Smooth muscle cell (in vitro differentiated cells): Measurements from ENCODE around the gene CACNG8. TPM values are rescaled to one million over a fixed set of nuclear protein-coding genes. Genes with fewer than 3 reads are reported as not detected.

Source experiments
- DNase-seq: peaks from one replicate; lab custom pipeline; 2025; ENCODE audit not compliant: unreplicated experiment; lab: John Stamatoyannopoulos, UW
- H2AFZ ChIP-seq: fragments of 200-600 bp; sonication (generic); 2 replicates; pipeline ENCODE4 v1.6.0; 2016; ENCODE audit warnings: antibody characterized with exemption, low read depth, mild to moderate bottlenecking
- H3F3A ChIP-seq: fragments of 200-600 bp; sonication (generic); 2 replicates; pipeline ENCODE4 v1.6.0; 2017; ENCODE audit warnings: antibody characterized with exemption, low read depth
- H3K27ac ChIP-seq: fragments of 200-600 bp; sonication (generic); 2 replicates; pipeline ENCODE4 v1.5.1; 2016; ENCODE audit warnings: low read depth, mild to moderate bottlenecking
- H3K27me3 ChIP-seq: fragments of 200-600 bp; sonication (generic); 2 replicates; pipeline ENCODE4 v1.6.1; 2016; ENCODE audit warnings: low read depth, mild to moderate bottlenecking
- H3K36me3 ChIP-seq: fragments of 200-600 bp; sonication (generic); 2 replicates; pipeline ENCODE4 v1.5.1; 2016; ENCODE audit warnings: low read depth
- H3K4me1 ChIP-seq: fragments of 200-600 bp; sonication (generic); 2 replicates; pipeline ENCODE4 v1.5.1; 2016; ENCODE audit warnings: low read depth
- H3K4me2 ChIP-seq: fragments of 200-600 bp; sonication (generic); 2 replicates; pipeline ENCODE4 v1.6.0; 2016; ENCODE audit warnings: mild to moderate bottlenecking
- H3K4me3 ChIP-seq: fragments of 200-600 bp; sonication (generic); 2 replicates; pipeline ENCODE4 v1.5.1; 2016; ENCODE audit warnings: mild to moderate bottlenecking
- H3K79me2 ChIP-seq: fragments of 200-600 bp; sonication (generic); 2 replicates; pipeline ENCODE4 v1.6.0; 2016; ENCODE audit warnings: low read depth, mild to moderate bottlenecking
- H3K9ac ChIP-seq: fragments of 200-600 bp; sonication (generic); 2 replicates; pipeline ENCODE4 v1.6.0; 2016; ENCODE audit warnings: low read depth
- H3K9me3 ChIP-seq: fragments of 200-600 bp; sonication (generic); replicated peaks from 2 replicates; pipeline ENCODE4 v1.5.1; 2016; ENCODE audit warnings: low read depth
- H4K20me1 ChIP-seq: fragments of 200-600 bp; sonication (generic); 2 replicates; pipeline ENCODE4 v1.6.0; 2016; ENCODE audit warnings: low read depth
- CTCF ChIP-seq: fragments of 200-600 bp; sonication (generic); IDR thresholded peaks from 2 replicates; pipeline ENCODE4 v1.5.1; 2017; ENCODE audit warnings: borderline replicate concordance, mild to moderate bottlenecking, antibody characterized with exemption; ENCODE audit not compliant: insufficient read depth, poor library complexity, severe bottlenecking
- WGBS: methylation state at CpG from one replicate; pipeline ENCODE4 v1.1.7; 2016; ENCODE audit warnings: low lambda C conversion rate; 5-methylcytosine and 5-hydroxymethylcytosine counted together
- polyA plus RNA-seq: library from polyadenylated mRNA; unstranded; fragments of >200 nt; fragmentation: Nextera tagmentation; extraction: Ambion mirVana; gene quantifications from 2 replicates; pipeline ENCODE4 v1.2.1, GENCODE V29; 2016
- total RNA-seq: library from RNA; depleted of rRNA; stranded (reverse); fragments of >200 nt; gene quantifications from 2 replicates; pipeline ENCODE4 v1.2.3, GENCODE V29; 2014

CACNG8 gene
- total and polyA plus RNA-seq, 2 experiments from 2014 or later: 0.03 to 0.31 TPM

DNA sequence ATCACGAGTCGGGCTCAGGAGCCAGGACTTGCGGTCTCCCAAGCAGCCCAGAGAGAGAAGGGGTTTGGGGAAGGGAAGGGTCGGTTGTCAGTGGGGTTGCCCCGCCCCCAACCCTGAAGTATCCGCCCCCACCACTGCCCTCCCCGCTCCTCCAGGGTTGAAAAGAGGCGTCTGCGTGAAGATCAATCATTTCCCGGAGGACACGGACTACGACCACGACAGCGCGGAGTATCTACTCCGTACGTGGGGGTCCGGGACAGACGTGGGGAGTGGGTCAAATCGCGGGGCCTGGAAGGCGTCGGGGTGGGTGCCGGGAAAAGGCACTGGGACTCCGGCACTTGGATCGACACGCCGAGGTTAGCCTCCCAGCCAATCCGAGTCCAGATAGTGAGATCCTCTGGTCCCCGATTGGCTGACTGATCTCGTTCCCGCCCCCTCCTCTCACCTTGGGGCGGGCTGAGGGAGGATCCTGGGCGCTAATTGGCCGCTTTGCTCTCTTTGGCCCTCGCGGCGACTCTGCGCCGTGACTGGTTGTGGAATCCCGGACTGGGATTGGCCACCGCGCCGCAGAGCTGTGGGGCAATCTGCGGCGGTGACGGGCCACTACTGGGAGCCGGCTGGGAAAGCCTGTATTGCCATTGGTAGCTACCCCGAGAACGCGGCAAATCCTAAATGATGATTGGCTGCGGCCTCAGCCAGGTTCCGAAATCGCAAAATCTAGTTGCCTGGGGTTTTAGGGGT lies 15.4 kb downstream of the CACNG8 start:
- 2% methylated on average over 48 of the region's 54 CpGs for WGBS
- no peak for TF ChIP-seq CTCF
- H3K4me1 ChIP-seq: no peaks in the 10 kb centered on the region
- H3K36me3 ChIP-seq: no peaks in the 10 kb centered on the region
- peaks cover under 1% of the 10 kb centered on the region for H3K27me3 ChIP-seq
- peak overlapping the region; percentile 30 for H3K27ac ChIP-seq
- H3K9ac ChIP-seq: no peak overlapping the region
- H3K79me2 ChIP-seq: no peaks in the 10 kb centered on the region
- no peaks in the 10 kb centered on the region for H3K9me3 ChIP-seq
- H3K4me2 ChIP-seq: peak overlapping the region; percentile 92
- H4K20me1 ChIP-seq: no peaks in the 10 kb centered on the region
- peak overlapping the region; percentile 93 for H2AFZ ChIP-seq
- peaks cover 4% of the 10 kb centered on the region for H3F3A ChIP-seq
- DNase-seq: peak; percentile 71
- peak overlapping the region; percentile 55 for H3K4me3 ChIP-seq

- Histone ChIP-seq H3F3A (peaks cover 4% of the 10 kb centered on the region), H3K79me2 (no peaks in the 10 kb centered on the region), H3K27ac (no peak overlapping the region), H3K4me1 (no peaks in the 10 kb centered on the region), H2AFZ (peak overlapping the region; percentile 71), H3K36me3 (no peaks in the 10 kb centered on the region), H4K20me1 (no peaks in the 10 kb centered on the region), H3K9me3 (no peaks in the 10 kb centered on the region), H3K4me2 (peak overlapping the region; percentile 86), H3K9ac (no peak overlapping the region), H3K4me3 (peak overlapping the region; percentile 38), H3K27me3 (peaks cover 7% of the 10 kb centered on the region)
- no peak for TF ChIP-seq CTCF
- no peak for DNase-seq
- WGBS: 4% methylated on average over 19 of the region's 19 CpGs
Observed at GRCh38 chr19:53978975-53979801, 16.5 kb downstream of the CACNG8 start.

- WGBS: 25% methylated on average over 20 of the region's 20 CpGs
- Histone ChIP-seq H3K79me2 (no peaks in the 10 kb centered on the region), H3K4me3 (peak overlapping the region; percentile 38), H3K9me3 (no peaks in the 10 kb centered on the region), H3K9ac (no peak overlapping the region), H3K27me3 (peaks cover 7% of the 10 kb centered on the region), H3K4me2 (peak overlapping the region; percentile 86), H3F3A (peaks cover 4% of the 10 kb centered on the region), H3K36me3 (no peaks in the 10 kb centered on the region), H4K20me1 (no peaks in the 10 kb centered on the region), H3K27ac (no peak overlapping the region), H2AFZ (no peak overlapping the region), H3K4me1 (no peaks in the 10 kb centered on the region)
- no peak for DNase-seq
- TF ChIP-seq CTCF: no peak
Observed at GRCh38 chr19:53980539-53981375, 18.0 kb downstream of the CACNG8 start.
